Endothelial cell of coronary artery (primary cell): ENCODE results near the gene SLC23A3. TPM values are rescaled to one million over a fixed set of nuclear protein-coding genes. Genes with fewer than 3 reads are reported as not detected.

Experiments used
- total RNA-seq: library from RNA; depleted of rRNA; stranded (reverse); fragments of >200 nt; gene quantifications from 2 replicates; pipeline ENCODE4 v1.2.3, GENCODE V29; 2014

The SLC23A3 gene
- 1.1 and 3.5 TPM in 2 replicates for total RNA-seq

GRCh38 chr2:219169930-219170654 is at the start of gene SLC23A3:
TSS of gene SLC23A3 (minus strand) at chr2:219170029. CDS start at chr2:219169984, 45 bp downstream.

GRCh38 chr2:219218732-219219701 is 49.2 kb upstream of the SLC23A3 start, which contains the start of gene ABCB6:
TSS of gene ABCB6 (minus strand) at chr2:219218958. CDS start at chr2:219218673, 285 bp downstream.

GRCh38 chr2:219206328-219207133 is 36.7 kb upstream of the SLC23A3 start, which contains the start of gene ZFAND2B:
TSS of gene ZFAND2B (plus strand) at chr2:219206782. CDS start at chr2:219206988, 206 bp downstream.

GRCh38 chr2:219177552-219178376 is 7.9 kb upstream of the SLC23A3 start, which contains the start of gene RETREG2:
TSS of gene RETREG2 (plus strand) at chr2:219178275. CDS start at chr2:219178353, 78 bp downstream.

GRCh38 chr2:219176818-219177551 is 7.2 kb upstream of the SLC23A3 start, which contains the start of gene CNPPD1:
TSS of gene CNPPD1 (minus strand) at chr2:219176925. CDS start at chr2:219176828, 97 bp downstream.

GRCh38 chr2:219160186-219161017 is 9.4 kb downstream of the SLC23A3 start, which contains the start of gene NHEJ1:
TSS of gene NHEJ1 (minus strand) at chr2:219160815. CDS start at chr2:219158362, 2,453 bp downstream.

Other genes starting within 250 kb of the SLC23A3 start
- gene CDK5R2, start 210.4 kb downstream of the SLC23A3 start, total RNA-seq, result not detected in 2 replicates
- not detected in 2 replicates for gene FEV, start 184.8 kb downstream of the SLC23A3 start, total RNA-seq
- gene CRYBA2, start 176.6 kb downstream of the SLC23A3 start, total RNA-seq, result not detected in 2 replicates
- under 0.01 TPM in 1 of 2 replicates, not detected in the other for gene CFAP65, start 128.5 kb downstream of the SLC23A3 start, total RNA-seq
- under 0.01 and 0.09 TPM in 2 replicates for gene IHH, start 109.1 kb downstream of the SLC23A3 start, total RNA-seq
- gene NHEJ1, start 9.2 kb downstream of the SLC23A3 start, total RNA-seq, result 12.1 and 13.6 TPM in 2 replicates
- 16.4 and 17.3 TPM in 2 replicates for gene CNPPD1, start 6.9 kb upstream of the SLC23A3 start, total RNA-seq
- 42.9 and 53.6 TPM in 2 replicates for gene RETREG2, start 8.2 kb upstream of the SLC23A3 start, total RNA-seq
- 21.1 and 22.1 TPM in 2 replicates for gene ZFAND2B, start 36.8 kb upstream of the SLC23A3 start, total RNA-seq
- gene ABCB6, start 48.9 kb upstream of the SLC23A3 start, total RNA-seq, result 29.8 and 51.1 TPM in 2 replicates
- 31.8 and 48.4 TPM in 2 replicates for gene ATG9A, start 59.6 kb upstream of the SLC23A3 start, total RNA-seq
- gene ANKZF1, start 59.8 kb upstream of the SLC23A3 start, total RNA-seq, result 16.5 and 34.8 TPM in 2 replicates
- gene GLB1L, start 75.4 kb upstream of the SLC23A3 start, total RNA-seq, result 3.3 and 4.0 TPM in 2 replicates
- 18.7 and 22.0 TPM in 2 replicates for gene STK16, start 75.5 kb upstream of the SLC23A3 start, total RNA-seq
- not detected in 2 replicates for gene TUBA4B, start 83.2 kb upstream of the SLC23A3 start, total RNA-seq
- 5.1 and 5.2 TPM in 2 replicates for gene TUBA4A, start 83.9 kb upstream of the SLC23A3 start, total RNA-seq
- gene DNAJB2, start 109.3 kb upstream of the SLC23A3 start, total RNA-seq, result 17.4 and 25.6 TPM in 2 replicates
- gene PTPRN, start 139.4 kb upstream of the SLC23A3 start, total RNA-seq, result not detected in 2 replicates
- not detected in 2 replicates for gene RESP18, start 162.7 kb upstream of the SLC23A3 start, total RNA-seq
- 42.4 and 44.0 TPM in 2 replicates for gene DNPEP, start 217.9 kb upstream of the SLC23A3 start, total RNA-seq
- gene DES, start 248.3 kb upstream of the SLC23A3 start, total RNA-seq, result not detected in 2 replicates